Fibroblast of villous mesenchyme (primary cell): ENCODE results near the gene CADM1. TPM values are rescaled to one million over a fixed set of nuclear protein-coding genes. Genes with fewer than 3 reads are reported as not detected.

ENCODE experiments used
- DNase-seq: peaks from one replicate; pipeline ENCODE4 v3.0.0-alpha.2; 2010; ENCODE audit warnings: low read depth
- H3K4me3 ChIP-seq: 2 replicates; pipeline ENCODE4 v1.5.1; 2011; ENCODE audit warnings: low read depth, mild to moderate bottlenecking, low read length
- CTCF ChIP-seq: IDR thresholded peaks from 2 replicates; pipeline ENCODE4 v1.5.1; 2012; ENCODE audit warnings: low read depth, mild to moderate bottlenecking, low read length; ENCODE audit not compliant: insufficient read depth
- total RNA-seq: library from RNA; depleted of rRNA; stranded (reverse); fragments of >200 nt; gene quantifications from 2 replicates; pipeline ENCODE4 v1.2.3, GENCODE V29; 2012

The CADM1 gene
- total RNA-seq, 1 donor, result 9.1 TPM

GRCh38 chr11:115167456-115167855 is 336.8 kb downstream of the CADM1 start:
- no peak for TF ChIP-seq CTCF
- DNase-seq, result no peak

GRCh38 chr11:115166820-115167219 is 337.4 kb downstream of the CADM1 start:
- no peak for TF ChIP-seq CTCF
- H3K4me3 ChIP-seq, result no peak overlapping the region
- DNase-seq, result no peak

More at GRCh38 chr11:115167456-115167855, 336.8 kb downstream of the CADM1 start:
- H3K4me3 ChIP-seq, result no peak overlapping the region

GRCh38 chr11:115164774-115165173 is 339.4 kb downstream of the CADM1 start:
- H3K4me3 ChIP-seq, result no peak overlapping the region
- DNase-seq, result no peak
- no peak for TF ChIP-seq CTCF

GRCh38 chr11:115162919-115163318 is 341.3 kb downstream of the CADM1 start:
- H3K4me3 ChIP-seq, result no peak overlapping the region
- no peak for TF ChIP-seq CTCF
- no peak for DNase-seq

- DNase-seq, result no peak
- no peak overlapping the region for H3K4me3 ChIP-seq
- TF ChIP-seq CTCF, result no peak
Measured at GRCh38 chr11:115161876-115162275, 342.3 kb downstream of the CADM1 start.

- no peak for DNase-seq
- H3K4me3 ChIP-seq, result no peak overlapping the region
- TF ChIP-seq CTCF, result no peak
Measured at GRCh38 chr11:115159207-115159606, 345.0 kb downstream of the CADM1 start.

GRCh38 chr11:115158053-115158452 is 346.2 kb downstream of the CADM1 start:
- no peak for TF ChIP-seq CTCF
- no peak overlapping the region for H3K4me3 ChIP-seq
- no peak for DNase-seq
